Tibial nerve (tissue), 4 donors: Measurements from ENCODE around the gene FFAR1. TPM values are rescaled to one million over a fixed set of nuclear protein-coding genes. Genes with fewer than 3 reads are reported as not detected.

ENCODE experiments used
- DNase-seq, 2 donors: peaks; one replicate each; pipeline ENCODE4 v3.0.0-alpha.2; 2019; ENCODE audit warnings: low spot score in 2 of 2
- H3K27ac ChIP-seq, 4 donors: fragments of 200-600 bp; sonication (generic) in 3 of 4; one replicate each; pipeline ENCODE4 v1.5.1; 2017 to 2019; ENCODE audit warnings: mild to moderate bottlenecking in 1 of 4
- H3K27me3 ChIP-seq, 2 donors: fragments of 200-600 bp; sonication (generic) in 1 of 2; one replicate each; pipeline versions ENCODE4 v1.5.1 to v1.6.0; 2017 to 2019
- H3K36me3 ChIP-seq, 3 donors: fragments of 200-600 bp; sonication (generic); one replicate each; pipeline ENCODE4 v1.5.1; 2018 to 2019
- H3K4me1 ChIP-seq, 4 donors: fragments of 200-600 bp; sonication (generic) in 3 of 4; one replicate each; pipeline ENCODE4 v1.5.1; 2017 to 2019
- H3K4me3 ChIP-seq, 4 donors: fragments of 200-600 bp; sonication (generic) in 3 of 4; one replicate each; pipeline ENCODE4 v1.5.1; 2017 to 2019; ENCODE audit warnings: mild to moderate bottlenecking in 1 of 4, moderate library complexity in 1 of 4
- H3K9me3 ChIP-seq, 4 donors: fragments of 200-600 bp; sonication (generic) in 3 of 4; one replicate each; pipeline ENCODE4 v1.5.1; 2017 to 2019
- CTCF ChIP-seq, 5 experiments: fragments of 200-600 bp in 3 of 5; fragments of 450-650 bp in 2 of 5; sonication (generic) in 3 of 5; IDR thresholded peaks; one replicate each; pipeline ENCODE4 v1.5.1; 2016 to 2019; ENCODE audit warnings: antibody characterized with exemption in 5 of 5, mild to moderate bottlenecking in 3 of 5, moderate library complexity in 2 of 5
- EP300 ChIP-seq, 2 donors: sonication (generic); formaldehyde crosslinking; IDR thresholded peaks; one replicate each; pipeline ENCODE4 v1.6.1; 2017; ENCODE audit warnings: antibody characterized with exemption in 2 of 2, mild to moderate bottlenecking in 1 of 2
- POLR2A ChIP-seq, 2 donors: fragments of 450-650 bp; IDR thresholded peaks; one replicate each; pipeline ENCODE4 v1.6.1; 2017; ENCODE audit warnings: antibody characterized with exemption in 2 of 2, mild to moderate bottlenecking in 2 of 2, moderate library complexity in 2 of 2
- WGBS, 2 donors: methylation state at CpG; one replicate each; pipeline ENCODE4 v1.1.5; 2018; 5-methylcytosine and 5-hydroxymethylcytosine counted together
- total RNA-seq, 4 donors: library from RNA; depleted of rRNA; stranded (reverse); fragments of >200 nt; gene quantifications; one replicate each; pipeline ENCODE4 v1.1.0, GENCODE V29; 2016

The FFAR1 gene
- total RNA-seq, 4 donors from 2014 or later, result 0.59 TPM; not detected in 3

GRCh38 chr19:35352177-35352447, 4.4 kb downstream of the FFAR1 start:
- no peak for TF ChIP-seq POLR2A (IDR thresholded peaks at IDR 0.05)
- no peak for TF ChIP-seq EP300 (IDR thresholded peaks at IDR 0.05)
- no peak for TF ChIP-seq CTCF (IDR thresholded peaks at IDR 0.05)
- WGBS, 2 donors, result 73 to 89% methylated on average over 15 to 16 of the region's 18 CpGs
- Histone ChIP-seq H3K4me3 (no peak overlapping the region), H3K36me3 (no peaks in the 10 kb centered on the region), H3K27me3 (no peaks in the 10 kb centered on the region), H3K9me3 (no peaks in the 10 kb centered on the region), H3K4me1 (peaks cover 0 to 2% (median 0%) of the 10 kb centered on the region in 4 donors), H3K27ac (no peak overlapping the region)
- no peak for DNase-seq

- H3K36me3 ChIP-seq, result no peaks in the 10 kb centered on the region
- H3K4me3 ChIP-seq, result no peak overlapping the region
- peaks cover 0 to 1% (median 0%) of the 10 kb centered on the region in 4 donors for H3K4me1 ChIP-seq
- H3K27ac ChIP-seq, result no peak overlapping the region
- H3K27me3 ChIP-seq, result no peaks in the 10 kb centered on the region
- no peaks in the 10 kb centered on the region for H3K9me3 ChIP-seq
- DNase-seq, result peak in 1 of 2 donors; percentile 23
- TF ChIP-seq CTCF (IDR thresholded peaks at IDR 0.05) (peak; percentile 66 to 75 (median 72)), EP300 (IDR thresholded peaks at IDR 0.05) (no peak), POLR2A (IDR thresholded peaks at IDR 0.05) (no peak)
- 27 to 35% methylated on average over 30 to 32 of the region's 32 CpGs for WGBS, 2 donors
These were observed 5.0 kb downstream of the FFAR1 start for GRCh38 chr19:35352448-35353304.

GRCh38 chr19:35353635-35354034, 5.9 kb downstream of the FFAR1 start:
- peaks cover 0 to 7% (median 0%) of the 10 kb centered on the region in 4 donors for H3K4me1 ChIP-seq
- no peaks in the 10 kb centered on the region for H3K9me3 ChIP-seq
- no peaks in the 10 kb centered on the region for H3K27me3 ChIP-seq
- H3K27ac ChIP-seq, result no peak overlapping the region
- WGBS, 2 donors, result 65 to 76% methylated on average over 9 of the region's 9 CpGs
- H3K4me3 ChIP-seq, result no peak overlapping the region
- H3K36me3 ChIP-seq, result no peaks in the 10 kb centered on the region
- no peak for DNase-seq
- TF ChIP-seq EP300 (IDR thresholded peaks at IDR 0.05) (no peak), POLR2A (IDR thresholded peaks at IDR 0.05) (no peak), CTCF (IDR thresholded peaks at IDR 0.05) (no peak)

GRCh38 chr19:35354898-35355297, 7.2 kb downstream of the FFAR1 start:
- TF ChIP-seq POLR2A (IDR thresholded peaks at IDR 0.05), result no peak
- no peak for TF ChIP-seq CTCF (IDR thresholded peaks at IDR 0.05)
- WGBS, 2 donors, result 84% methylated on average over 8 of the region's 8 CpGs
- no peaks in the 10 kb centered on the region for H3K36me3 ChIP-seq
- no peaks in the 10 kb centered on the region for H3K9me3 ChIP-seq
- H3K4me1 ChIP-seq, result peaks cover 0 to 7% (median 0%) of the 10 kb centered on the region in 4 donors
- H3K27ac ChIP-seq, result no peak overlapping the region
- DNase-seq, result no peak
- H3K27me3 ChIP-seq, result no peaks in the 10 kb centered on the region
- H3K4me3 ChIP-seq, result no peak overlapping the region

- no peak for TF ChIP-seq CTCF (IDR thresholded peaks at IDR 0.05)
- no peak for DNase-seq
- no peak overlapping the region for H3K4me3 ChIP-seq
These were observed 8.2 kb downstream of the FFAR1 start for GRCh38 chr19:35355791-35356460.

More at GRCh38 chr19:35355791-35356460, 8.2 kb downstream of the FFAR1 start:
- 40 to 50% methylated on average over 6 of the region's 6 CpGs for WGBS, 2 donors
- no peaks in the 10 kb centered on the region for H3K9me3 ChIP-seq
- H3K36me3 ChIP-seq, result no peaks in the 10 kb centered on the region
- H3K4me1 ChIP-seq, result peaks cover 0 to 7% (median 0%) of the 10 kb centered on the region in 4 donors
- no peak overlapping the region for H3K27ac ChIP-seq
- H3K27me3 ChIP-seq, result no peaks in the 10 kb centered on the region
